SKM-1 treated with dmso at 0.1 percent for 144 hours (cell line): ENCODE data around the gene LRP10.
A peak's percentile ranks its signal among the peaks of the same experiment; 100 is the strongest.
"Not testable (repeated sequence)": the region's sequence is repeated elsewhere in the genome, so short reads cannot be mapped to it uniquely, and the experiment has no call there.

Source experiments
- DNase-seq: peaks from one replicate; lab custom pipeline; 2025; ENCODE audit not compliant: unreplicated experiment; lab: John Stamatoyannopoulos, UW

Gene LRP10

DNA sequence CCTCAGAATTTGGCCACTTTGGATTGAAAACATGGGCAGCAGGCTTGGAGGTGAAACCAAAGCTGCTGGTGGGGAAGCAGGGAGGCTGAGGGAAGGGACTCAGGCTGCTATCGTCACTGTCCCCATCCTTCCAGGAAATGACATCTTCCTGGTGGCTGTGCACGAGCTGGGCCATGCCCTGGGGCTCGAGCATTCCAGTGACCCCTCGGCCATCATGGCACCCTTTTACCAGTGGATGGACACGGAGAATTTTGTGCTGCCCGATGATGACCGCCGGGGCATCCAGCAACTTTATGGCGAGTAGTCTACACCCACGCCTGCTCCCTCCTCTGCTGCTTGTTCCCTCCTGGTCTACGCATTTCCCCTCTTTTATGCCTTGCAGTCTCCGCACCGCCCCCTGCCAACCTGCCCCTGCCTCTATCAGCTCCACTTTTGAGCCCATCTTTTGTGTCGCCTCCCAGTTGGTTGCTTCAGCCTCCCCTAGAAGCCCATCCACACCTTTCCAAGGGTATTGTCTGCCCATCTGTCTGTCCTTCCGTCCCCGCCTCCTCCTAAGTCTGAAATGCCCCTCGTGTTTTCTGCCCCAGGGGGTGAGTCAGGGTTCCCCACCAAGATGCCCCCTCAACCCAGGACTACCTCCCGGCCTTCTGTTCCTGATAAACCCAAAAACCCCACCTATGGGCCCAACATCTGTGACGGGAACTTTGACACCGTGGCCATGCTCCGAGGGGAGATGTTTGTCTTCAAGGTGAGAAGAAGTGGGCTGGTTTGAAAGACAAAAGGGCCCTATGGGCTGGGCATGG is 28.2 kb upstream of the LRP10 start:
- no peak for DNase-seq

DNA sequence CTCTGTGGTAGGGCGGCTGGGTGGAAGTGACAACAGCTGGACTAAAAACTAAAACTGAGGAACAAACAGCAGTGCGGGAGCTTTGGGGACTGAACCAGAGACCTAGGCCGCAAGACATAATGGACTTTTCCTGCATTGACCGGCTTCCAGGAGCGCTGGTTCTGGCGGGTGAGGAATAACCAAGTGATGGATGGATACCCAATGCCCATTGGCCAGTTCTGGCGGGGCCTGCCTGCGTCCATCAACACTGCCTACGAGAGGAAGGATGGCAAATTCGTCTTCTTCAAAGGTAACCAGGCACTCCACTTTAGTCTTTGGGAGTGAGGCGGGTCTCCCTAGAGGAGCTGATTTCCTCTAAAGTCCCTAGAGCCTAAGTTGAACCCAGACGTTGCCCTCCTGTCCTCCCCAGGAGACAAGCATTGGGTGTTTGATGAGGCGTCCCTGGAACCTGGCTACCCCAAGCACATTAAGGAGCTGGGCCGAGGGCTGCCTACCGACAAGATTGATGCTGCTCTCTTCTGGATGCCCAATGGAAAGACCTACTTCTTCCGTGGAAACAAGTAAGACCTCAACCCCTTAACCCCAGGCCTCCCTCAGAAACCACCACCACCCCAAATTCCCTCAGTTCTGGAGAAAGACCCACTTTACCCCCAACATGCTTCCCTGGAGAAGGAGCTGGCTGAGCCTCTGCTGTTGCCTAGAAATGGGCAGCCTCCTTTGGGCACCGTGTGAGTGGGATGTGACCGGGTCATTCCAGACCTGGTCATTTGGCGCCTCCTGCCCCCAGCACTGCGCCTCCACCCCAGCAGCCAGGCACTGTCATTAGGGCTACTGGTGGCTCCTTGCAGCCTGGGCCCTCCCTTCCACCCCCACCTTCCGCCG is 27.1 kb upstream of the LRP10 start:
- DNase-seq, result no peak

DNA sequence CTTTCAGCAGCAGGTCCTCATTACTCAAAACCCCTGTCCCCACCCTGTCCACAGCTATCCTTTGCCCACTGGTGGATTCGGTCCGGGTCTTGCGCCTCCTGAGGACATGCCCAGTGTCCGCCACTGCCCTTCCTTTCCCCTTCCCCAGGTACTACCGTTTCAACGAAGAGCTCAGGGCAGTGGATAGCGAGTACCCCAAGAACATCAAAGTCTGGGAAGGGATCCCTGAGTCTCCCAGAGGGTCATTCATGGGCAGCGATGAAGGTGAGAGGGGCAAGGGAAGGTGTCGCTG is 26.5 kb upstream of the LRP10 start:
- DNase-seq, result no peak

DNA sequence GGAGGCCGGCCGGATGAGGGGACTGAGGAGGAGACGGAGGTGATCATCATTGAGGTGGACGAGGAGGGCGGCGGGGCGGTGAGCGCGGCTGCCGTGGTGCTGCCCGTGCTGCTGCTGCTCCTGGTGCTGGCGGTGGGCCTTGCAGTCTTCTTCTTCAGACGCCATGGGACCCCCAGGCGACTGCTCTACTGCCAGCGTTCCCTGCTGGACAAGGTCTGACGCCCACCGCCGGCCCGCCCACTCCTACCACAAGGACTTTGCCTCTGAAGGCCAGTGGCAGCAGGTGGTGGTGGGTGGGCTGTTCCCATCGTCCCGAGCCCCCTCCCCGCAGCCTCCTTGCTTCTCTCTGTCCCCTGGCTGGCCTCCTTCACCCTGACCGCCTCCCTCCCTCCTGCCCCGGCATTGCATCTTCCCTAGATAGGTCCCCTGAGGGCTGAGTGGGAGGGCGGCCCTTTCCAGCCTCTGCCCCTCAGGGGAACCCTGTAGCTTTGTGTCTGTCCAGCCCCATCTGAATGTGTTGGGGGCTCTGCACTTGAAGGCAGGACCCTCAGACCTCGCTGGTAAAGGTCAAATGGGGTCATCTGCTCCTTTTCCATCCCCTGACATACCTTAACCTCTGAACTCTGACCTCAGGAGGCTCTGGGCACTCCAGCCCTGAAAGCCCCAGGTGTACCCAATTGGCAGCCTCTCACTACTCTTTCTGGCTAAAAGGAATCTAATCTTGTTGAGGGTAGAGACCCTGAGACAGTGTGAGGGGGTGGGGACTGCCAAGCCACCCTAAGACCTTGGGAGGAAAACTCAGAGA is 25.5 kb upstream of the LRP10 start:
- DNase-seq, result no peak

DNA sequence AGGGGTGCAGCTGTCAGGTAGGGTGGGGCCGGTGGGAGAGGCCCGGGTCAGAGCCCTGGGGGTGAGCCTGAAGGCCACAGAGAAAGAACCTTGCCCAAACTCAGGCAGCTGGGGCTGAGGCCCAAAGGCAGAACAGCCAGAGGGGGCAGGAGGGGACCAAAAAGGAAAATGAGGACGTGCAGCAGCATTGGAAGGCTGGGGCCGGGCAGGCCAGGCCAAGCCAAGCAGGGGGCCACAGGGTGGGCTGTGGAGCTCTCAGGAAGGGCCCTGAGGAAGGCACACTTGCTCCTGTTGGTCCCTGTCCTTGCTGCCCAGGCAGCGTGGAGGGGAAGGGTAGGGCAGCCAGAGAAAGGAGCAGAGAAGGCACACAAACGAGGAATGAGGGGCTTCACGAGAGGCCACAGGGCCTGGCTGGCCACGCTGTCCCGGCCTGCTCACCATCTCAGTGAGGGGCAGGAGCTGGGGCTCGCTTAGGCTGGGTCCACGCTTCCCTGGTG is 24.7 kb upstream of the LRP10 start:
- no peak for DNase-seq

DNA sequence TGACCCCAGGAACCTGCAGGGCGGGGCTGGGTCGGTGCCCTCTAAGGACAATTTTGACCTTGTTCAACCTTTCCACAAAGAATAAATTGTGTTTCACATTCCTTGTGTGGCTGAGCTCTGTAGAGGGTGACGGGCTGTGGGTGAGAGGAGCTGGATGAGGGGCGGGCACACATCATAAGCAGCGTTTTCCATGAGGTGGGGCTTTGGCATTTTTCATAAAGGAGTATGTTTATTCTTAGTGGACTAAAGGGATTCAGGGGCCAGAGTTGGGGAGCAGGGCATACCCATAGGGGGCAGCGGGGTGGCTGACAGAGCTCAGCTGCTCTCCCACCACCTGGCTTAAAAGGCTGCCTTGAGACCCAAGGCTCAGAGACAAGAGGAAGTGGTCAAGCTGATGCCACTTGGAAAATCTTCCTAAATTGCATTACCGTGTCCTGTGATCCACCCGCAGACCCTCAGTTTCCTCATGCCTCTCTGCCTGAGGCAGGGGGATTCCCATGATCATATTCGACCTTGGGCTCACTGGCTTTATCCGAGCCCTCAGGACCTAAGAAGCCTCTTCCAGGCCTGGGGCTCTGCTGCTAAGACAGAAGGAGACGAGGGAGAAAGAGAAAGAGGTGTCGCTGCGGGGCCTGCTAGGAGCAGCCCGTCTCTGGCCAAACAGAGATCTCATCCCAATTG is 23.7 kb upstream of the LRP10 start:
- no peak for DNase-seq

DNA sequence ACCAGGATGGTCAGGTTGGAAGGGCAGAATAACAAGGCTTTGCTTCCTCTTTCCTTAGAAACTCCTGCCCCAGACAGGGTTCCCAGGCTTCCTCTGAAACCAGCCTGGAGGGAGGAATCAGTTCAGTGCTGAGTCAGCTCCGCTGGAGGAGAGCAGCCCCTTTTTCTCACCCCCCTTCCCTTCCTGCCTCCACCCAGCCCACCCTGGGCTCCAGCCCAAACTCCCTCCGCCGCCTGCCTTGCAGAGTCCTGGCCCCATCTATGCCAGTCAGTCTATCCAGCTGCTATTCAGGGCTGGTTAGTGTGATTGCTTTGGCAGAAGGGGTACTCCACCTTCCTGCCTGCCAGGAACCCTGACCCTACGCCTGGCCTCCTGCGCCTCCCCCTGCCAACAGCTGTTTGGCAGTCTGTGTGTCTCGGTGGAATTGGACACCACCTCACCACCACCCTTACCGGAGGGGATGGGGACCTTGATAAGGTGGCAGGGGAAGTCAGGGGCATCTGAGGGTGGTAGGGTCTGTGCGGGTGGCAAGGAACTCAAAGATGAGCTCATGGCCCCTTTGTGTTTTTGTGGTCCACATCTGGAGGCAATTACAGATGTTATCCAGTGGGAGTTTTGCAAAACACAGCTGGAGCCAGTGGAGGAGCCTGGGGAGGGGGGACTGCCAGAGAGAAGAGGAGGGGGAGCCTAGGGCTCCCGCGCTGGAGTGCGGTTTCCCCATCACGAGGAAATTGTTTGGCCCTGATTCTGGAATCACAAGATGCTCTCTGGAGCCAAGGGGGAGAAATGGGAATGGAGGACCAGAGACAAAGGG is 23.0 kb upstream of the LRP10 start:
- no peak for DNase-seq

DNA sequence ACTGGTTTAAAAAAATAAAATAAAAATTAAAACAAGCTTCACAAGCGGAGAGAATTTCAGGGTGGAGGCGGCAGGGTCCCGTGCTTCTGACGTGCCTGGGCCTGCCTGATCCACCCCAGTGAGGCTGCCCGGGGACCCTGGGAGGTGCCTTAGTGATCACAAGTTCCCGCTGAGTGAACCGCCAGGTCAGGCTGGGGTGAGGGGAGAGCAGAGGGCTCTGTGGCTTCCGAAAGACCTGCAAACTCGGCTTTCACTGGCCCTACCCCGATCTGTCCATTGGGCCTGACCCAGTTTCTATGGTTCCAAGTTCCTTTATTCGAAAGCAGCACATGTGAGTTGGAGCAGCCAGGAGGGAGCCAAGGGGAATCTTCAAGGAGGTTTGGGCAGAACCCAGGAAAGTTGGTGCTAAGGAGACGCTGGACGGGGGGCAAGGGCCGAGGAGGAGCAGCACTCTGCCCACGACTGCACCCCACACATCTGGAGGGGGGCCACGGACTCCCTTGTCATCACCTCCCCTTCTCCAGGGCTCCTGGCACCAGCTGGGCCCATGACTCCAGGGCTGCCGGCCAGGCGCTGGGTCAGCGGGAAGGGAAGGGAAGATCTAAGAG is 22.2 kb upstream of the LRP10 start:
- no peak for DNase-seq

DNA sequence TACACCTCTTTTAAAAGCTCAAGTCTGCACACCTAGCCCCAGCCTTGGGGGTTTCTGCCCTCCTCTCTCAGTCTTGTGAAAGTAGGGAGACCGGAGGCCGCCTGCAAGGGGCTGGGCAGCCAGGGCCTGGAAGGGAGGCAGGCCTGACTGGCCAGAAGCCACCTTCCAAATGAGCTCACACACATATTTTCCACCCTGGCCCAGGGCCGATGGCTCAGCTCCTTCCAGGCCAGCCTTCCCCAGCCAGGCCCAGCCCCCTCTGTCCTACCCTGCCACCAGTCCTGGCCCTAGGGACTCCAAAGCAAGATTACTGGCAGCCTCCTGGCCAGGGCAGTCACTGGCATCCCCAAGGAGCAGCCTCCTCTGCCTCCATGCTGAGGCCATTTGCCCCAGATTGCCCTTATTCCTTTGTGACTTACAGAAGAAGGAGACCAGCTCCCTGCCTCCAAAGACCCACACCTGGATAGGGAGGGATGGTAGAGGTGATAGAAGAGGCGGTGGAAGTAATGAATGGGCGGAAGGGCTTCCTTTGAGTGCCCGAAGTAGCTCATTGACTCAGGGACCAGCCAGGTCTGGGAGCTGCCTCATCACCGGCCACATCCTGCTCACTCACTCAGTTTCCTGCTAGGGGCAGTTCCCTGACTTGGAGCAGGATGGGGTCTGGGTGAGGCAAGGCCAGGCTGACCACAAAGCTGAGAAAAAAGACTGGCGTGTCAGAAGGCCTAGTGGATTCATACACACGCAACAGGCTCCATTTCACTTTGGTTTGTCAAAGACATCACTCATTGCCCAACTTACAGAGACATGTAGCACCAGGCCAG is 20.4 kb upstream of the LRP10 start:
- peak; percentile 68 for DNase-seq

DNA sequence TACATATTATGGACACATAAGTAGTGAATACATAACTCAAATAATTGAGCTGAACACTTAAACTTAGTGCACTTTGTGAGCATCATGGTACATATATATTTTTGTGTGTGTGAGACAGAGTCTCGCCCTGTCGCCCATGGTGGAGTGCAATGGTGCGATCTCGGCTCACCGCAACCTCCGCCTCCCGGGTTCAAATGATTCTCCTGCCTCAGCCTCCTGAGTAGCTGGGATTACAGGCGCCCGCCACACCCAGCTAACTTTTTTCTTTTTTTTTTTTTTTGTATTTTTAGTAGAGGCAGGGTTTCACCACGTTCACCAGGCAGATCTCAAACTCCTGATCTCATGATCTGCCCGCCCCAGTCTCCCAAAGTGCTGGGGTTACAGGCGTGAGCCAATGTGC is 19.4 kb upstream of the LRP10 start:
- not testable (repeated sequence) for DNase-seq

DNA sequence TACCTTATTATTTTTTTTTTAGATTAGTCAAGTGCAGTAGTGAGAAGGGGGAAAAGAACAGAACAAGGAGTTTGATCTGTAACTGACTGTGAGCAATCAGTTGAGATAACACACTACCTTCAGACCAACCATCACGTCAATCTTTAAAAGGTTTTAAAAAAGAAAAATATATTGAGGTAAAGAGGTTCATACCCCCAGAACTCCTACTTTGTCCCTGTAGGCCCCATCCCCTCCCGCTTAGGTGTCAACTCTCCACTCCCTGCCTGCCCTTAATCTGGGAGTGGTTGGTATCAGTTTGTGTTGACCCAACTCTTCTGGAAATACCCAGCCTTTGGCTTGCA is 19.0 kb upstream of the LRP10 start:
- no peak for DNase-seq

DNA sequence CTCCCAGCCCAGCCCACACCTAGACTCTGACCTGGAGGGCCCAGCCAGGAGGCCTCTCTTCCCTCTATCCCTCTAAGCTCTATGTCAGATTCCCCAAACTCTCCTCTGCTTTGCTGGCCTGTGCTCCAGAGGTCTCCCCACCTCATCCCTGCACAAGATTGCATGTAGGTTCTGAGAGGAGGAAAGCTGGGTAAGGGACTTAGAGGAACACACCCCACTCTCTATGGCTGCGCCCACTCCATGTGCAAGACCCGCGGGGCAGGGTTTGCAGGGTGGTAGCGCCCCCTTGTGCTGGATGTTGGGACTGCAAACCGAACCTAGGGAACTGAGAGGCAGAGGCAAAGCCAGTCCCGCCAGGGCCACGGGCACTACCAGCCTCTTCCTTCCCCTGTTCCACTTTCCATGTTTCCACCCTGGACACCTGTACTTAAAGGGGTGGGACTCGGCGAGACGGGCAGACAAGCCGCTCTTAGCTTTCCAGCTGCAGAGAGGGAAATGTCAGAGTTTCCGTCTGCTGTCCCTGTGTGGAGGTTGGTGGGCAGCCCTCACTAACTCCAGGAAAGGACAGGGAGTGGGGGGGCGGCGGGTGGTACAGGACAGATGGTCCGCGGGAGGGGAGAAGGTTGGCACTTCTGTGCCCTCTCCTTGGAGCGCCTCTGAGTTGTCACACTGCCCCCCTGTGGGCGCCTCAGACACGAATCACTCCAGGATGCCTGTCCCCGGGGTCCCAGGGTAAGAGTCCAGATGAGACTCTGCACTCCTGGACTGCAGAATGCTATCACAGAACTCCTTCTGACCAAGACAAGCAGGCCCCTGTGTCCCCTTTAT is 18.4 kb upstream of the LRP10 start:
- DNase-seq, result no peak

DNA sequence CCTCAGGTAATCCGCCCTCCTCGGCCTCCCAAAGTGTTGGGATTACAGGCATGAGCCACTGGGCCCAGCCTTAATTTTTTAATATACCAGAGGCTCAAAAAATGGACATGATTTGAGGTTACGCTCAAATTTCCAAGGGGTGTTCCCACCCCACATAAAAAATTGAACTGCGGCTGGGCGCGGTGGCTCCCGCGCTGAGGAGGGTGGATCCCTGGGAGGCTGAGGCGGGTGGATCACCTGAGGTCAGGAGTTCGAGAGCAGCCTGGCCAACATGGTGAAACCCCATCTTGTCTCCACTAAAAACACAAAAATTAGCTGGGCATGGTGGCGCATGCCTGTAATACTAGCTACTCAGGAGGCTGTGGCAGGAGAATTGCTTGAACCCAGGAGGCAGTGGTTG is 17.2 kb upstream of the LRP10 start:
- not testable (repeated sequence) for DNase-seq

DNA sequence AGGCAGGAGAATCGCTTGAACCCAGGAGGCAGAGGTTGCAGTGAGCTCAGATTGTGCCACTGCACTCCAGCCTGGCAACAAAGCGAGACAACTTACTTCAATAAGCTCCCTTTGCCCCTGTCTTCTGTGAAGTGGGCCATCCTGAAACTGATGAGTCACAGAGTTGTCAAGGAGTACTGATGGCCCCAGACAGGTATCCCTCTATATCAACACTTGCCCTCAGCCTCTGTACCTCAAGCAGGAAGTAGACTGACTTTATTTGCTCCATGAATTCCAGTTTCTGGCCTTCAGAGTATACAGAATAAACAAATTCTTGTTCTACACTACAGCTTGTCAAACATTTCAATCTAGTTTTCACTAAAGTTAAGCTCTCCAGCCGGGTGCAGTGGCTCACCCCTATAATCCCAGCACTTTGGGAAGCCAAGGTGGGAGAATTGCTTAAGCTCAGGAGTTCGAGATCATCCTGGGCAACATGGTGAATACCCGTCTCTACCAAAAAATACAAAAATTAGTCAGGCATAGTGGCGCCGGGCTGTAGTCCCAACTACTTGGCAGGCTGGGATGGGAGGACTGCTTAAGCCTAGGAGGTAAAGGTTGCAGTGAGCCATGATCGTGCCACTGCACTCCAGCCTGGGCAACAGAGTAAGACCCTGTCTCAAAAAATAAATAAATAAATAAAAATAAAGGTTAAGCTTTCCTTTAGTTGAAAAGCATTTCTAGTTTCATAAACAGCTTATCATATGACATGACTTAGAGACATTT is 16.4 kb upstream of the LRP10 start:
- no peak for DNase-seq

DNA sequence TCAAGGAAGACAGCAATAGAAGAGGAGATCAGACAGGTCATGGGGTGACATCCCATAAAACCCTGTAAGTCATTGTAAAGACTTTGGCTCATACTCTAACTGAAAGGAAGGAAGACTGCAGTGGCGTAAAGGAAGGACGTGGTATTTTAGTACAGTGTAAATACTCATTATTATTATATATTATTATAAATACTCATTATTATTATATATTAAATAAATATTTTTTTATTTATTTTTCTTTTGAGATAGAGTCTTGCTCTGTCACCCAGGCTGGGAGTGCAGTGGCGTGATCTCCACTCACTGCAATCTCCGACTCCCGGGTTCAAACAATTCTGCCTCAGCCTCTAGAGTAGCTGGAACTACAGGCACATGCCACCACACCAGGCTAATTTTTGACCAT is 15.1 kb upstream of the LRP10 start:
- DNase-seq, result no peak

DNA sequence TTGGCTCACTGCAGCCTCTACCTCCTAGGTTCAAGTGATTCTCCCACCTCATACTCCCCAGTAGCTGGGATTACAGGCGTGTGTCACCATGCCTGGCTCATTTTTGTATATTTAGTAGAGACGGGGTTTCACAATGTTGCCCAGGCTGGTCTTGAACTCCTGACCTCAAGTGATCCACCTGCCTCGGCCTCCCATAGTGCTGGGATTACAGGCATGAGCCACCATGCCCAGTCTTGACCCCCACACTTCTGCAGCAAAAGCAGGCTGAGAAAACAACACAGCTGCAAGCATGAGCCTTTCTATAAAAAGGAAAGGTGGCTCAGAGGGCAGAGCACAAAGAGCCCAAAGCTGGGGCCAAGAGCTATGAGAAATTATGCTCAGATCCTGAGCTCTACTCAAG is 11.2 kb upstream of the LRP10 start:
- DNase-seq, result not testable (repeated sequence)

DNA sequence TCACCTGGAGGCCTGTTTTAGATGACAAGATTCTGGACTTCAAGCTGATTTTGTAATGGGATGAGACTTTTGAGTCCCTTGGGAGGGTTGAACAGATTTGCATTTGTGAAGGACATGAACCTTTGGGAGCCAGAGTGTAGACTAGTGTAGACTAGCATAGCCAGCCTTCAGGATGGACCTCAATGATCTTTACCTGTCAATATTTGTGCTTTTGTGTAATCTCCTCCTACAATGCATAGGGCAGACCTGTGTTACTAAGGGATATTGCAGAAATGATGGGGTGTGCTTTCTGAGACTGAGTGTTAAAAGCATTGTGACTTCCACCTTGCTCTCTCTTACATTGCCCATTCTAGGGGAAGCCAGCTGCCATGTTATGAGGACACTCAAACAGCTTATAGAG is 9.9 kb upstream of the LRP10 start:
- DNase-seq, result no peak
